Neural progenitor cell (in vitro differentiated cells): Measurements from ENCODE around the gene PPP2R2D. TPM values are rescaled to one million over a fixed set of nuclear protein-coding genes. Genes with fewer than 3 reads are reported as not detected.
A peak's percentile ranks its signal among the peaks of the same experiment; 100 is the strongest.

ENCODE experiments used
- DNase-seq: peaks from one replicate; pipeline ENCODE4 v3.0.0-alpha.2; 2016; ENCODE audit warnings: low spot score
- H2AFZ ChIP-seq: fragments of 200-600 bp; sonication (generic); replicated peaks from 2 replicates; pipeline ENCODE4 v1.6.1; 2016; ENCODE audit warnings: antibody characterized with exemption
- H3F3A ChIP-seq: fragments of 200-600 bp; sonication (generic); 2 replicates; pipeline ENCODE4 v1.6.1; 2016; ENCODE audit warnings: antibody characterized with exemption, low read depth
- H3K27ac ChIP-seq: fragments of 200-600 bp; sonication (generic); 2 replicates; pipeline ENCODE4 v1.5.1; 2016; ENCODE audit warnings: mild to moderate bottlenecking
- H3K27me3 ChIP-seq: fragments of 200-600 bp; sonication (generic); 2 replicates; pipeline ENCODE4 v1.6.1; 2016; ENCODE audit warnings: mild to moderate bottlenecking, moderate library complexity
- H3K36me3 ChIP-seq: fragments of 200-600 bp; sonication (generic); 2 replicates; pipeline ENCODE4 v1.5.1; 2016
- H3K4me1 ChIP-seq: fragments of 200-600 bp; sonication (generic); 2 replicates; pipeline ENCODE4 v1.6.1; 2016; ENCODE audit warnings: mixed run types
- H3K4me2 ChIP-seq: fragments of 200-600 bp; sonication (generic); 2 replicates; pipeline ENCODE4 v1.6.1; 2016
- H3K4me3 ChIP-seq: fragments of 200-600 bp; sonication (generic); 2 replicates; pipeline ENCODE4 v1.5.1; 2016
- H3K79me2 ChIP-seq: fragments of 200-600 bp; sonication (generic); 2 replicates; pipeline ENCODE4 v1.6.1; 2016; ENCODE audit warnings: low read depth
- H3K9ac ChIP-seq: fragments of 200-600 bp; sonication (generic); 2 replicates; pipeline ENCODE4 v1.6.1; 2016
- H3K9me3 ChIP-seq: fragments of 200-600 bp; sonication (generic); 2 replicates; pipeline ENCODE4 v1.5.1; 2016; ENCODE audit warnings: low read depth
- H4K20me1 ChIP-seq: fragments of 200-600 bp; sonication (generic); 2 replicates; pipeline ENCODE4 v1.6.1; 2016; ENCODE audit warnings: low read depth
- H3K27ac Mint-ChIP-seq: 3 replicates; pipeline ENCODE4 v1.8.0; 2021; ENCODE audit warnings: mixed read lengths
- H3K27me3 Mint-ChIP-seq: 2 replicates; pipeline ENCODE4 v1.8.0; 2022; ENCODE audit warnings: low read depth, mild to moderate bottlenecking, inconsistent platforms, moderate library complexity, mixed read lengths; ENCODE audit not compliant: insufficient read depth
- H3K36me3 Mint-ChIP-seq: 3 replicates; pipeline ENCODE4 v1.8.0; 2021; ENCODE audit warnings: mixed read lengths
- H3K4me1 Mint-ChIP-seq: 3 replicates; pipeline ENCODE4 v1.8.0; 2021; ENCODE audit warnings: mixed read lengths
- H3K4me3 Mint-ChIP-seq: 3 replicates; pipeline ENCODE4 v1.8.0; 2021; ENCODE audit warnings: mild to moderate bottlenecking, moderate library complexity, mixed read lengths
- H3K9me3 Mint-ChIP-seq: 3 replicates; pipeline ENCODE4 v1.8.0; 2020; ENCODE audit warnings: mixed read lengths
- EZH2 ChIP-seq: fragments of 200-600 bp; sonication (generic); IDR thresholded peaks from 2 replicates; pipeline ENCODE4 v1.6.1; 2017; ENCODE audit warnings: antibody characterized with exemption, mild to moderate bottlenecking, moderate library complexity
- EZH2phosphoT487 ChIP-seq: fragments of 200-600 bp; sonication (generic); IDR thresholded peaks from 2 replicates; pipeline ENCODE4 v1.6.1; 2017; ENCODE audit warnings: antibody characterized with exemption
- total RNA-seq: library from RNA; depleted of rRNA; stranded (reverse); fragments of >200 nt; gene quantifications from 2 replicates; pipeline ENCODE4 v1.2.3, GENCODE V29; 2015; ENCODE audit warnings: low replicate concordance
- TF ChIP-seq, protein P1 (sequence below): fragments of 200-600 bp; sonication (generic); IDR thresholded peaks from 2 replicates; pipeline ENCODE4 v1.5.1; 2017; ENCODE audit warnings: antibody characterized with exemption, mild to moderate bottlenecking

Gene PPP2R2D
- total RNA-seq, 1 donor from 2014 or later = 28.1 TPM

DNA sequence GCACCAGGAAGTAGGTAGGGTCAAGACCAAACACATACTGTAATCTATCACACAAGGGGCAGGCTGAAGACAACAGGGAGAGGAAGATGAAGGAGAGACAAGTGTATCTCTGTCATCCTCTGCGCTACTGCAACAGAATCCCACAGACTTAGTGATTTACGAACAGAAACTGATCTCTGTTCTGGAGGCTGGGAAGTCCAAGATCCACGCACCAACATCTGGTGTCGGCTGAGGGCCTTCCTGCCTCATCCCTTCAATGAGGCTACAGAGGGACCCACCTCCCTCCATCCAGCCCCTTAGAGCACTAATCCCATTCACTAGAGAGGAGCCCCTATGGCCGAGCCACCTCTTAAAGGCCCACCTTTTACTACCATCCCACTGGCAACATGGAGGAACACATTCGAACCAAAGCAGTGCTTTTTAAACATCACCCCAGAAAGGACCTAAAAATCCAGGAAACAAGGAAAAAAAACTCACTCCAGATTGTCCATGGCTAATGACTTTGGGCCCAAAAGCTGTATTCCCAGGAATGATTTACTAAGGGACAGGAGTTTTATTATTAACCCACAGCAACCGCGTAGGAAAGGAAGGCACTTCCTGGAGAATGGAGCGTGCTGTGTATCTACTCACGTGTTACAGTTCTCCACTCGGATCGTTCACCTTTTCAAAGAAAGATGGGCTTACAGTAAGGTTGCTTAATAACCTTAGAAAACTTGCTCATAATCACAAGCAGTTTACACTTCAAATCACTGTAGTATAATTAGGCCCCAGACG lies 76.7 kb downstream of the PPP2R2D start:
- peaks cover 89% of the 10 kb centered on the region for H3K79me2 ChIP-seq
- peaks cover 87% of the 10 kb centered on the region for H4K20me1 ChIP-seq
- no peak overlapping the region for H3K4me3 ChIP-seq
- peak overlapping the region; percentile 96 for H3K4me2 ChIP-seq
- no peaks in the 10 kb centered on the region for H3K36me3 ChIP-seq
- H3K4me1 ChIP-seq = peaks cover 20% of the 10 kb centered on the region
- peak overlapping the region; percentile 94 for H3K4me3 Mint-ChIP-seq
- TF ChIP-seq, protein P1, sequence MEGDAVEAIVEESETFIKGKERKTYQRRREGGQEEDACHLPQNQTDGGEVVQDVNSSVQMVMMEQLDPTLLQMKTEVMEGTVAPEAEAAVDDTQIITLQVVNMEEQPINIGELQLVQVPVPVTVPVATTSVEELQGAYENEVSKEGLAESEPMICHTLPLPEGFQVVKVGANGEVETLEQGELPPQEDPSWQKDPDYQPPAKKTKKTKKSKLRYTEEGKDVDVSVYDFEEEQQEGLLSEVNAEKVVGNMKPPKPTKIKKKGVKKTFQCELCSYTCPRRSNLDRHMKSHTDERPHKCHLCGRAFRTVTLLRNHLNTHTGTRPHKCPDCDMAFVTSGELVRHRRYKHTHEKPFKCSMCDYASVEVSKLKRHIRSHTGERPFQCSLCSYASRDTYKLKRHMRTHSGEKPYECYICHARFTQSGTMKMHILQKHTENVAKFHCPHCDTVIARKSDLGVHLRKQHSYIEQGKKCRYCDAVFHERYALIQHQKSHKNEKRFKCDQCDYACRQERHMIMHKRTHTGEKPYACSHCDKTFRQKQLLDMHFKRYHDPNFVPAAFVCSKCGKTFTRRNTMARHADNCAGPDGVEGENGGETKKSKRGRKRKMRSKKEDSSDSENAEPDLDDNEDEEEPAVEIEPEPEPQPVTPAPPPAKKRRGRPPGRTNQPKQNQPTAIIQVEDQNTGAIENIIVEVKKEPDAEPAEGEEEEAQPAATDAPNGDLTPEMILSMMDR = no peak
- TF ChIP-seq EZH2 = no peak
- no peak for TF ChIP-seq EZH2phosphoT487
- no peak for DNase-seq
- H3K27ac ChIP-seq = no peak overlapping the region
- peaks cover 53% of the 10 kb centered on the region for H3K4me1 Mint-ChIP-seq
- no peaks in the 10 kb centered on the region for H3K9me3 ChIP-seq
- H3K9ac ChIP-seq = no peak overlapping the region
- H3K27me3 ChIP-seq = peaks cover 4% of the 10 kb centered on the region
- H2AFZ ChIP-seq = no peak overlapping the region
- H3K36me3 Mint-ChIP-seq = peaks cover 51% of the 10 kb centered on the region
- H3F3A ChIP-seq = peaks cover 6% of the 10 kb centered on the region
- H3K27me3 Mint-ChIP-seq = peaks cover 8% of the 10 kb centered on the region
- H3K27ac Mint-ChIP-seq = no peak overlapping the region
- no peaks in the 10 kb centered on the region for H3K9me3 Mint-ChIP-seq

DNA sequence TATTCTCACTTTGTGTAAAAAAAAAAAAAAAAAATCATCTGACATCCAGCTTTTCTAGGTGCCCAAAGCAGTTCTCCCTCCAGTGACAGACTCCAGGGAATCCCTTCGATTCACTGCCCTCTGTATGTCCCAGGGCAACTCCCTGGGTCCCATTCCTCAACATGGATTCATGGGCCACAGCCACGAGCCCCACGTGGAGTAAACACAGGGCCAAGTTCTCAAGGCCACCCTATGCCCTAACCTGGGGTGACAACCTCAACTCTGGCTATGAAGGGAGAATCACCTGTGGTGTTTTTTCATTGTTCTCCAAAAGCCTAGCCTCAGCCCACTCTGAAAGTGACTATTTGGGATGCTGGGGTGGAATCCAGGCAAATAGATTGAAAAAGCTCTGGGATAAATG lies 77.6 kb downstream of the PPP2R2D start:
- peaks cover 6% of the 10 kb centered on the region for H3K9me3 Mint-ChIP-seq
- H3K4me3 Mint-ChIP-seq = peak overlapping the region; percentile 94
- DNase-seq = no peak
- TF ChIP-seq, protein P1 = no peak
- TF ChIP-seq EZH2 (no peak), EZH2phosphoT487 (no peak)
- peaks cover 50% of the 10 kb centered on the region for H3K4me1 Mint-ChIP-seq
- H3K79me2 ChIP-seq = peaks cover 81% of the 10 kb centered on the region
- H3K9ac ChIP-seq = no peak overlapping the region
- H3K4me1 ChIP-seq = peaks cover 20% of the 10 kb centered on the region
- H3K4me3 ChIP-seq = peak overlapping the region; percentile 91
- H2AFZ ChIP-seq = no peak overlapping the region
- H3K36me3 Mint-ChIP-seq = peaks cover 45% of the 10 kb centered on the region
- peaks cover 6% of the 10 kb centered on the region for H3F3A ChIP-seq
- peaks cover 79% of the 10 kb centered on the region for H4K20me1 ChIP-seq
- no peak overlapping the region for H3K27ac ChIP-seq
- H3K27ac Mint-ChIP-seq = no peak overlapping the region
- H3K36me3 ChIP-seq = no peaks in the 10 kb centered on the region
- H3K4me2 ChIP-seq = peak overlapping the region; percentile 96
- no peaks in the 10 kb centered on the region for H3K9me3 ChIP-seq
- H3K27me3 Mint-ChIP-seq = peaks cover 12% of the 10 kb centered on the region
- peaks cover 13% of the 10 kb centered on the region for H3K27me3 ChIP-seq

DNA sequence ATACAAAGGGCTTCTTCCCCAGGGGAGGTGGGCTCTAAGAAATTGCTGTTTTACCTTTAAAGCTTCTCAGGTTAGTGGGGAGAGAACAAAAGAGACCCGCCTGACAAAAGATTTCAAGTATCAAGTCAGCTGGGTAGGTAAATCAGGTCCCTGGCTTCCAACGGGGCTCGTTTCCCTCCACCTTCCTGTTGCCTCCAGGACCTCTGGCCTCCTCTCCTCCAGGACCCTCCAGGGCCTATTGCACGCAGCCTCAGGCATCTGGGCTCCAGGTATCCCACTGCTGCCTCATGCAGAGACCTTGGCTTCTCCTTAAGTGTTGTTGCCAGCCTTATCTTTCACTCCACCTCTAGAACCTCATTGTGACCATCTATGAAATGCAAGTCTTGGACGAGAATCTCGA lies 78.0 kb downstream of the PPP2R2D start:
- peaks cover 76% of the 10 kb centered on the region for H3K79me2 ChIP-seq

More for the DNA sequence above, 78.0 kb downstream of the PPP2R2D start:
- peaks cover 6% of the 10 kb centered on the region for H3F3A ChIP-seq
- Mint-ChIP-seq H3K4me3 (peak overlapping the region; percentile 94), H3K27ac (no peak overlapping the region), H3K9me3 (peaks cover 8% of the 10 kb centered on the region), H3K27me3 (peaks cover 15% of the 10 kb centered on the region), H3K36me3 (peaks cover 40% of the 10 kb centered on the region), H3K4me1 (peaks cover 45% of the 10 kb centered on the region)
- no peak overlapping the region for H3K9ac ChIP-seq
- H3K4me1 ChIP-seq = peaks cover 20% of the 10 kb centered on the region
- H3K36me3 ChIP-seq = no peaks in the 10 kb centered on the region
- no peak for DNase-seq
- no peak for TF ChIP-seq EZH2phosphoT487
- no peak for TF ChIP-seq EZH2
- TF ChIP-seq, protein P1 = no peak
- peak overlapping the region; percentile 96 for H3K4me2 ChIP-seq
- no peaks in the 10 kb centered on the region for H3K9me3 ChIP-seq
- H3K4me3 ChIP-seq = peak overlapping the region; percentile 91
- H2AFZ ChIP-seq = no peak overlapping the region
- H4K20me1 ChIP-seq = peaks cover 74% of the 10 kb centered on the region
- no peak overlapping the region for H3K27ac ChIP-seq
- peaks cover 18% of the 10 kb centered on the region for H3K27me3 ChIP-seq
